GM12801 (cell line): ENCODE results near the gene SPTA1.

Source experiments
- TF ChIP-seq, protein P1 (sequence below): IDR thresholded peaks from one replicate; pipeline ENCODE4 v1.5.1; 2011; ENCODE audit warnings: control low read depth; ENCODE audit not compliant: insufficient read length; ENCODE audit errors: extremely low read depth

SPTA1 gene

DNA sequence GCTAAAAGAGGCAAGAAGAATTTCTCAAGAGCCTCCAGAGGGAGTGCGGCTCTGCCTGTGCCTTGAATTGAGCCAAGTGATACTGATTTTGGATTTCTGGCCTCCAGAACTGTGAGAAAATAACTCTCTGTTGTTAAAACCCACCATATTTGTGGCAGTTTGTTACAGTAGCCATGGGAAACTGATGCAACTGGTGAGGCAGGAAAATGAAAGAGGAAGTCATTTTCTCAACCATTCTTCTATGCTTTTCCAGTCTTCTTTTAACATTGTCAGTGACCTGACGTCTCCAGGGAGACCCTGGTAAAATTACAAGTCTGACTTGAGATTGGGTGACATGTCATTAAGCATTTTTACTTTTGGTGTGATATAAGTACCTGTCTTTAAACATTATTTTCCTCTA lies 121.9 kb downstream of the SPTA1 start:
- TF ChIP-seq, protein P1, sequence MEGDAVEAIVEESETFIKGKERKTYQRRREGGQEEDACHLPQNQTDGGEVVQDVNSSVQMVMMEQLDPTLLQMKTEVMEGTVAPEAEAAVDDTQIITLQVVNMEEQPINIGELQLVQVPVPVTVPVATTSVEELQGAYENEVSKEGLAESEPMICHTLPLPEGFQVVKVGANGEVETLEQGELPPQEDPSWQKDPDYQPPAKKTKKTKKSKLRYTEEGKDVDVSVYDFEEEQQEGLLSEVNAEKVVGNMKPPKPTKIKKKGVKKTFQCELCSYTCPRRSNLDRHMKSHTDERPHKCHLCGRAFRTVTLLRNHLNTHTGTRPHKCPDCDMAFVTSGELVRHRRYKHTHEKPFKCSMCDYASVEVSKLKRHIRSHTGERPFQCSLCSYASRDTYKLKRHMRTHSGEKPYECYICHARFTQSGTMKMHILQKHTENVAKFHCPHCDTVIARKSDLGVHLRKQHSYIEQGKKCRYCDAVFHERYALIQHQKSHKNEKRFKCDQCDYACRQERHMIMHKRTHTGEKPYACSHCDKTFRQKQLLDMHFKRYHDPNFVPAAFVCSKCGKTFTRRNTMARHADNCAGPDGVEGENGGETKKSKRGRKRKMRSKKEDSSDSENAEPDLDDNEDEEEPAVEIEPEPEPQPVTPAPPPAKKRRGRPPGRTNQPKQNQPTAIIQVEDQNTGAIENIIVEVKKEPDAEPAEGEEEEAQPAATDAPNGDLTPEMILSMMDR, result no peak

DNA sequence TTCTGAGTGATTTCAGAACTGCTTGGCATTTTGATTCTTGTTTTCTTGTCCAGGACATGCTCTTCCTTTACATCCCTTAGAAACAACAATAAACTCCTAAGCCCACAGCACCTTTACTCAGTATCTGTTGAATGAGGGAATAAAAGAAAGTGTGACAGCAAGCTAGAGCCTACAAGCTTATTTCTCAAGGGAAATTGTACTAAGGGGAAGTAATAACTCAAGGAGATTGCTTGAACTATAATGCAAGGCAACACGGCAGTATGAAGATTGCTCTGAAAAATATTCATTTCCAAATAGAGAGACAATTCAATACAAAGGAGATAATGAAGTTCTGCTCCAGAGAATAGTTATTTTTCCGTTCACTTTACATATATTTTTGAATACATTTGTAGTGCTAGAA lies 122.7 kb downstream of the SPTA1 start:
- TF ChIP-seq, protein P1, result no peak
